Measurements from ENCODE around the gene ISOC1.

Gene ISOC1

GRCh38 chr5:129094924-129095899 lies 663 bp downstream of the ISOC1 start:
- no peak for DNase-seq (ENCODE audit: low read depth, low spot score)

GRCh38 chr5:129096382-129096991 lies 1.9 kb downstream of the ISOC1 start:
- DNase-seq (ENCODE audit: low read depth, low spot score) = no peak

GRCh38 chr5:129097498-129098296 lies 3.1 kb downstream of the ISOC1 start:
- no peak for DNase-seq (ENCODE audit: low read depth, low spot score)

GRCh38 chr5:129098488-129099183 lies 4.1 kb downstream of the ISOC1 start:
- DNase-seq (ENCODE audit: low read depth, low spot score) = no peak

GRCh38 chr5:129099184-129099569 lies 4.6 kb downstream of the ISOC1 start:
- DNase-seq (ENCODE audit: low read depth, low spot score) = no peak

- no peak for DNase-seq (ENCODE audit: low read depth, low spot score)
Measured at GRCh38 chr5:129101794-129102193, 7.2 kb downstream of the ISOC1 start.

GRCh38 chr5:129103397-129103796 lies 8.8 kb downstream of the ISOC1 start:
- no peak for DNase-seq (ENCODE audit: low read depth, low spot score)

- no peak for DNase-seq (ENCODE audit: low read depth, low spot score)
Measured at GRCh38 chr5:129104915-129105455, 10.4 kb downstream of the ISOC1 start.

GRCh38 chr5:129107637-129108036 lies 13.1 kb downstream of the ISOC1 start:
- no peak for DNase-seq (ENCODE audit: low read depth, low spot score)

GRCh38 chr5:129110742-129111141 lies 16.2 kb downstream of the ISOC1 start:
- no peak for DNase-seq (ENCODE audit: low read depth, low spot score)

GRCh38 chr5:129111351-129111750 lies 16.8 kb downstream of the ISOC1 start:
- no peak for DNase-seq (ENCODE audit: low read depth, low spot score)

GRCh38 chr5:129112295-129112694 lies 17.7 kb downstream of the ISOC1 start:
- DNase-seq (ENCODE audit: low read depth, low spot score) = no peak

- no peak for DNase-seq (ENCODE audit: low read depth, low spot score)
Measured at GRCh38 chr5:129113867-129114266, 19.3 kb downstream of the ISOC1 start.

- no peak for DNase-seq (ENCODE audit: low read depth, low spot score)
Measured at GRCh38 chr5:129114539-129115193, 20.1 kb downstream of the ISOC1 start.

GRCh38 chr5:129115680-129116079 lies 21.1 kb downstream of the ISOC1 start:
- no peak for DNase-seq (ENCODE audit: low read depth, low spot score)

GRCh38 chr5:129116797-129117196 lies 22.2 kb downstream of the ISOC1 start:
- DNase-seq (ENCODE audit: low read depth, low spot score) = no peak

GRCh38 chr5:129118405-129118804 lies 23.9 kb downstream of the ISOC1 start:
- no peak for DNase-seq (ENCODE audit: low read depth, low spot score)

- no peak for DNase-seq (ENCODE audit: low read depth, low spot score)
Measured at GRCh38 chr5:129118826-129119225, 24.3 kb downstream of the ISOC1 start.

- DNase-seq (ENCODE audit: low read depth, low spot score) = no peak
Measured at GRCh38 chr5:129120158-129120581, 25.6 kb downstream of the ISOC1 start.

GRCh38 chr5:129122560-129122959 lies 28.0 kb downstream of the ISOC1 start:
- no peak for DNase-seq (ENCODE audit: low read depth, low spot score)

- DNase-seq (ENCODE audit: low read depth, low spot score) = no peak
Measured at GRCh38 chr5:129124608-129125007, 30.1 kb downstream of the ISOC1 start.
